Thyroid gland (tissue), 4 donors: ENCODE data around the gene METTL1.

Source experiments
- CTCF ChIP-seq, 6 experiments: fragments of 200-600 bp in 3 of 6; fragments of 450-650 bp in 3 of 6; sonication (generic) in 3 of 6; IDR thresholded peaks; one replicate each; pipeline ENCODE4 v1.5.1; 2016 to 2019; ENCODE audit warnings: antibody characterized with exemption in 6 of 6, mild to moderate bottlenecking in 2 of 6, inconsistent platforms in 1 of 6, moderate library complexity in 1 of 6
- POLR2A ChIP-seq, 2 donors: fragments of 450-650 bp; IDR thresholded peaks; one replicate each; pipeline ENCODE4 v1.6.1; 2017; ENCODE audit warnings: antibody characterized with exemption in 2 of 2, mild to moderate bottlenecking in 2 of 2, moderate library complexity in 1 of 2

DNA sequence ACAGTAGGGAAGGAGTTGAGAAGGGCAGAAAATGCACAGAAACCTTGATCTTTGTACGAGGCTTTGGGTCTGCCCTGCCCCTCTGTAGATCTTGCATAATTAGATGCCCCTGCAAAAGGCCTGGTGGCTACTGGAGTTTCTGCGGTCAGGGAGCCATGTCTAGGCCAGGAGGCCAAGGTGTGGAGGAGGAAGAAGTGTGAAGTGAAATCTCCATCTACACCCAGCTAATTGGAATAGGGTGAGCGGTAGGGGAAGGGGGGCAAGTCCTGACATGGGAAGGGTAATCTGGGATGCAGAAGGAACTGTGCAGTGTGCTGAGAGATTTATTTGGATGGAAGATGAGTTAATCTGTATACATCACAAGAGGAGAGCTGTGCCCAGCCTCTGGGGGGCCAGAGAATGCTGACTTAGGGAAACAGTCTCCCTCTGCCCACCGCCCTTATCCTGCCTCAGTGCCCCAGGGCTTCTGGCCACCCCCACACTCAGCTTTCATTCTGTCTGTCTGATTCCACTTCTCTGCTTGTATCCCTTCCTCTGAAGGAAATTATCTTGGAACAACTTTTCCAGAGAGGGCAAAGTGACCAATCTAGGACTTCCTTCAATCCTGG lies 10.4 kb downstream of the METTL1 start:
- TF ChIP-seq CTCF (IDR thresholded peaks at IDR 0.05) (no peak), POLR2A (IDR thresholded peaks at IDR 0.05) (no peak)
